ENCODE data around the gene IFNG. TPM values are rescaled to one million over a fixed set of nuclear protein-coding genes. Genes with fewer than 3 reads are reported as not detected.

IFNG gene
- total RNA-seq, 1 experiment from 2014 or later = not detected

DNA sequence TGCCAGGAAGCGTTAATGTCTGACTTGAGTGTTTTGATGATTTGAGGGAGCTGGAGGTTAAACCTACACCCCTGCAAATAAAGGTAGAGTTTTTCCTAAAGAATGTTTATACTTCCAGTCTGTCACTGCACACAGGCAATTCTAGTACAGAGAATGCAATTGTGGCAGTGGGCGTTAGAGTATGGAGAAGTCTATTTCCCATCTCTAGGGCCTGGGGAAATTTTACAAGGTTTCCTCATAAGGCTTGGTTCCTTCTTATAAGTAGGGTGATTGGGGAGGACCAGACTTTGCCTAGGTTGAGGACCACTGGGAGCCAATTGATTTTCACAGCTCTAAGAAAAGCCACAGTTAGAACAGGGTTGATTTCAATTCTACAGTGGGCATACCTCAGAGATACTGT lies 44.3 kb downstream of the IFNG start:
- TF ChIP-seq, protein P1, sequence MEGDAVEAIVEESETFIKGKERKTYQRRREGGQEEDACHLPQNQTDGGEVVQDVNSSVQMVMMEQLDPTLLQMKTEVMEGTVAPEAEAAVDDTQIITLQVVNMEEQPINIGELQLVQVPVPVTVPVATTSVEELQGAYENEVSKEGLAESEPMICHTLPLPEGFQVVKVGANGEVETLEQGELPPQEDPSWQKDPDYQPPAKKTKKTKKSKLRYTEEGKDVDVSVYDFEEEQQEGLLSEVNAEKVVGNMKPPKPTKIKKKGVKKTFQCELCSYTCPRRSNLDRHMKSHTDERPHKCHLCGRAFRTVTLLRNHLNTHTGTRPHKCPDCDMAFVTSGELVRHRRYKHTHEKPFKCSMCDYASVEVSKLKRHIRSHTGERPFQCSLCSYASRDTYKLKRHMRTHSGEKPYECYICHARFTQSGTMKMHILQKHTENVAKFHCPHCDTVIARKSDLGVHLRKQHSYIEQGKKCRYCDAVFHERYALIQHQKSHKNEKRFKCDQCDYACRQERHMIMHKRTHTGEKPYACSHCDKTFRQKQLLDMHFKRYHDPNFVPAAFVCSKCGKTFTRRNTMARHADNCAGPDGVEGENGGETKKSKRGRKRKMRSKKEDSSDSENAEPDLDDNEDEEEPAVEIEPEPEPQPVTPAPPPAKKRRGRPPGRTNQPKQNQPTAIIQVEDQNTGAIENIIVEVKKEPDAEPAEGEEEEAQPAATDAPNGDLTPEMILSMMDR (conservative IDR thresholded peaks at IDR 0.05) = no peak
- H4K5ac ChIP-seq (ENCODE audit: insufficient read length, low read depth, low read length) = no peak overlapping the region
- H2BK12ac ChIP-seq (ENCODE audit: insufficient read length, low read depth, low read length) = no peak overlapping the region

More for the DNA sequence above, 44.3 kb downstream of the IFNG start:
- Mint-ChIP-seq H3K36me3 (ENCODE audit: insufficient read depth in 1 of 3, low read depth in 3 of 3) (no peaks in the 10 kb centered on the region; a peak in 1 of 7 replicates), H3K27me3 (ENCODE audit: low read depth) (no peaks in the 10 kb centered on the region; the same call in 1 of the 2 replicates), H3K4me1 (peaks cover 10 to 11% of the 10 kb centered on the region in 2 experiments), H3K4me3 (no peak overlapping the region), H3K27ac (no peak overlapping the region; a peak in 1 of 7 replicates), H3K9me3 (no peaks in the 10 kb centered on the region)
- H3K23ac ChIP-seq (ENCODE audit: insufficient read length, low read depth, low read length) = no peak overlapping the region
- no peaks in the 10 kb centered on the region for H3K79me2 ChIP-seq (ENCODE audit: insufficient read depth, low read length)
- no peak overlapping the region for H3K4me2 ChIP-seq (ENCODE audit: insufficient read depth, insufficient read length, low read length)
- no peak overlapping the region for H3K18ac ChIP-seq (ENCODE audit: insufficient read length, low read depth, low read length)
- H4K8ac ChIP-seq (replicated peaks; ENCODE audit: insufficient read length, low read depth, low read length) = no peak overlapping the region
- no peak overlapping the region for H2BK5ac ChIP-seq (ENCODE audit: insufficient read length, low read length)
- no peak overlapping the region for H4K91ac ChIP-seq (ENCODE audit: insufficient read length, low read depth, low read length)
- H2AFZ ChIP-seq (ENCODE audit: low read length) = no peak overlapping the region
- no peak overlapping the region for H3T11ph ChIP-seq (ENCODE audit: low read length)
- H3K23me2 ChIP-seq (ENCODE audit: insufficient read length, low read depth, low read length, poor library complexity, severe bottlenecking) = no peaks in the 10 kb centered on the region
- no peak overlapping the region for H3K9ac ChIP-seq (ENCODE audit: extremely low read depth, insufficient read length, low read length)
- H2BK120ac ChIP-seq (ENCODE audit: low read depth, low read length, poor library complexity, severe bottlenecking) = no peak overlapping the region
- H3K27me3 ChIP-seq (ENCODE audit: insufficient read depth, low read length) = no peaks in the 10 kb centered on the region
- no peaks in the 10 kb centered on the region for H3K79me1 ChIP-seq (ENCODE audit: insufficient read depth, low read depth, low read length, poor library complexity, severe bottlenecking)
- H3K56ac ChIP-seq (ENCODE audit: insufficient read length, low read depth, low read length) = no peak overlapping the region
- no peak for DNase-seq
- H3K9me3 ChIP-seq (ENCODE audit: control insufficient read depth, low read depth, low read length) = no peaks in the 10 kb centered on the region
- H2BK15ac ChIP-seq (ENCODE audit: low read depth, low read length) = no peak overlapping the region
- H4K20me1 ChIP-seq (ENCODE audit: control insufficient read depth, insufficient read depth, insufficient read length) = no peaks in the 10 kb centered on the region
- H3K4ac ChIP-seq (ENCODE audit: low read depth, low read length) = no peak overlapping the region
- no CpG with 5 or more reads among the region's 2 CpGs for WGBS (ENCODE audit: extremely low coverage, insufficient read length, low lambda C conversion rate)
- no peak overlapping the region for H3K14ac ChIP-seq (ENCODE audit: insufficient read depth, low read length)
- no peak overlapping the region for H3K27ac ChIP-seq (ENCODE audit: insufficient read length, low read depth, low read length)
- H3K4me1 ChIP-seq (ENCODE audit: insufficient read depth, low read length) = peaks cover 4% of the 10 kb centered on the region; the same call in 1 of the 2 replicates
- H2AK5ac ChIP-seq (ENCODE audit: insufficient read length, low read length) = no peak overlapping the region
- no peak overlapping the region for H2BK20ac ChIP-seq (ENCODE audit: low read depth, low read length, poor library complexity, severe bottlenecking)

All from H9 (cell line).